K562 (cell line): ENCODE results near the gene C4A. TPM values are rescaled to one million over a fixed set of nuclear protein-coding genes. Genes with fewer than 3 reads are reported as not detected.

Experiments used
- HDAC2 ChIP-seq: fragments of 450-650 bp; IDR thresholded peaks from 2 replicates; pipeline ENCODE4 v1.6.1; 2016; ENCODE audit warnings: mild to moderate bottlenecking
- KAT7 ChIP-seq: sonication (generic); formaldehyde crosslinking; IDR thresholded peaks from 2 replicates; pipeline ENCODE4 v1.8.0; 2022; ENCODE audit warnings: missing genetic modification reagents, mild to moderate bottlenecking, borderline replicate concordance
- NCOR1 ChIP-seq: fragments of 450-650 bp; IDR thresholded peaks from 2 replicates; pipeline ENCODE4 v1.6.1; 2016; ENCODE audit warnings: mild to moderate bottlenecking, moderate library complexity
- NFYB ChIP-seq: IDR thresholded peaks from 2 replicates; pipeline ENCODE4 v1.6.1; 2011; ENCODE audit warnings: mild to moderate bottlenecking, moderate library complexity; ENCODE audit not compliant: insufficient read length; ENCODE audit errors: extremely low read depth
- POLR3A ChIP-seq: IDR thresholded peaks from 2 replicates; pipeline ENCODE4 v1.6.1; 2011; ENCODE audit warnings: borderline replicate concordance, mild to moderate bottlenecking, moderate library complexity; ENCODE audit not compliant: insufficient read length, insufficient read depth; ENCODE audit errors: extremely low read depth
- SAFB ChIP-seq: fragments of 200-400 bp; formaldehyde crosslinking; IDR thresholded peaks from 2 replicates; pipeline ENCODE4 v1.6.1; 2017; ENCODE audit warnings: low read depth, low read length, borderline replicate concordance
- SMAD3 ChIP-seq: fragments of 450-650 bp; formaldehyde crosslinking; conservative IDR thresholded peaks from 2 replicates; pipeline ENCODE4 v1.4.0; 2020; ENCODE audit warnings: mild to moderate bottlenecking
- SMARCB1 ChIP-seq: IDR thresholded peaks from 2 replicates; pipeline ENCODE4 v1.6.1; 2011; ENCODE audit warnings: improper control_type of control experiment, low read depth; ENCODE audit not compliant: insufficient read length
- TCF3 ChIP-seq: sonication (generic); formaldehyde crosslinking; IDR thresholded peaks from 2 replicates; pipeline ENCODE4 v1.4.0; 2020; ENCODE audit warnings: mild to moderate bottlenecking, missing genetic modification reagents
- TCFL5 ChIP-seq: fragments of 250-450 bp; sonication (Bioruptor Pico); conservative IDR thresholded peaks from 2 replicates; pipeline ENCODE4 v1.6.1; 2021; ENCODE audit warnings: mild to moderate bottlenecking, moderate library complexity, matching md5 sums
- UBTF ChIP-seq, 2 experiments: IDR thresholded peaks; 2 replicates each; pipeline ENCODE4 v1.6.1; 2012; ENCODE audit warnings: improper control_type of control experiment in 2 of 2, low read depth in 2 of 2, low read length in 2 of 2, borderline replicate concordance in 1 of 2
- YBX1 ChIP-seq: fragments of 450-650 bp; IDR thresholded peaks from 2 replicates; pipeline ENCODE4 v1.7.1; 2016; ENCODE audit warnings: mild to moderate bottlenecking
- ZBTB7A ChIP-seq: IDR thresholded peaks from 2 replicates; pipeline ENCODE4 v1.6.1; 2011; ENCODE audit warnings: low read depth, mild to moderate bottlenecking, low read length, moderate library complexity, borderline replicate concordance; ENCODE audit not compliant: control insufficient read depth
- ZNF175 ChIP-seq: fragments of 200-800 bp; sonication (Bioruptor generic); IDR thresholded peaks from 2 replicates; pipeline ENCODE4 v1.6.1; 2016; ENCODE audit warnings: low read depth, mild to moderate bottlenecking, missing genetic modification characterization, missing compliant biosample characterization
- ZNF316 ChIP-seq: fragments of 450-650 bp; IDR thresholded peaks from 2 replicates; pipeline ENCODE4 v1.6.1; 2016
- ZNF644 ChIP-seq: fragments of 200-800 bp; sonication (Bioruptor generic); IDR thresholded peaks from 2 replicates; pipeline ENCODE4 v1.6.1; 2016; ENCODE audit warnings: low read depth, missing genetic modification characterization, missing compliant biosample characterization
- ZNF830 ChIP-seq: fragments of 250-450 bp; sonication (Bioruptor Pico); IDR thresholded peaks from 2 replicates; pipeline ENCODE4 v1.5.0; 2021; ENCODE audit warnings: mild to moderate bottlenecking
- polyA plus RNA-seq, 8 experiments: library from polyadenylated mRNA; depleted of rRNA in 4 of 8; stranded (reverse) in 5 of 8; unstranded in 3 of 8; fragments of >200 nt; fragmentation: Nextera tagmentation in 2 of 8; fragmentation: Illumina TruSeq in 1 of 8; extraction: Ambion mirVana in 2 of 8; extraction: Trizol in 1 of 8; gene quantifications; 2 replicates each; pipeline versions ENCODE4 v1.2.1 to v1.2.3, GENCODE V29; 2011 to 2014; ENCODE audit warnings: inconsistent platforms in 1 of 8, missing spikeins in 1 of 8
- total RNA-seq, 7 experiments: library from RNA; depleted of rRNA in 6 of 7; stranded (reverse); fragments of >200 nt in 6 of 7; fragmentation: Illumina TruSeq in 2 of 7; extraction: Trizol in 2 of 7; gene quantifications; 2 replicates each; pipeline versions ENCODE4 v1.2.1 to v1.2.3, GENCODE V29; 2011 to 2021; ENCODE audit warnings: low replicate concordance in 1 of 7
- TF ChIP-seq, protein P1 (sequence below): fragments of 450-650 bp; IDR thresholded peaks from 2 replicates; pipeline ENCODE4 v1.6.1; 2014; ENCODE audit warnings: low read depth, mild to moderate bottlenecking, moderate library complexity, borderline replicate concordance
- TF ChIP-seq, protein P2 (sequence below): sonication (generic); formaldehyde crosslinking; IDR thresholded peaks from 2 replicates; pipeline ENCODE4 v1.8.0; 2022; ENCODE audit warnings: mild to moderate bottlenecking, low read depth, missing genetic modification reagents
- TF ChIP-seq, protein P3 (sequence below), 3 experiments: IDR thresholded peaks in 2 of 3; conservative IDR thresholded peaks in 1 of 3; 2 replicates each; pipeline ENCODE4 v1.5.1; 2011 to 2012; ENCODE audit warnings: low read length in 3 of 3, mild to moderate bottlenecking in 3 of 3, control low read depth in 2 of 3, improper control_type of control experiment in 1 of 3, inconsistent platforms in 1 of 3, low read depth in 1 of 3, mixed read lengths in 1 of 3, moderate library complexity in 1 of 3; ENCODE audit not compliant: insufficient read depth in 2 of 3

C4A gene
- total and polyA plus RNA-seq, 9 of the 15 experiments (the other 6 are each of a cell fraction or from before 2014, with no cell fraction given), result 0.27 to 7.6 (median 5.0) TPM

DNA sequence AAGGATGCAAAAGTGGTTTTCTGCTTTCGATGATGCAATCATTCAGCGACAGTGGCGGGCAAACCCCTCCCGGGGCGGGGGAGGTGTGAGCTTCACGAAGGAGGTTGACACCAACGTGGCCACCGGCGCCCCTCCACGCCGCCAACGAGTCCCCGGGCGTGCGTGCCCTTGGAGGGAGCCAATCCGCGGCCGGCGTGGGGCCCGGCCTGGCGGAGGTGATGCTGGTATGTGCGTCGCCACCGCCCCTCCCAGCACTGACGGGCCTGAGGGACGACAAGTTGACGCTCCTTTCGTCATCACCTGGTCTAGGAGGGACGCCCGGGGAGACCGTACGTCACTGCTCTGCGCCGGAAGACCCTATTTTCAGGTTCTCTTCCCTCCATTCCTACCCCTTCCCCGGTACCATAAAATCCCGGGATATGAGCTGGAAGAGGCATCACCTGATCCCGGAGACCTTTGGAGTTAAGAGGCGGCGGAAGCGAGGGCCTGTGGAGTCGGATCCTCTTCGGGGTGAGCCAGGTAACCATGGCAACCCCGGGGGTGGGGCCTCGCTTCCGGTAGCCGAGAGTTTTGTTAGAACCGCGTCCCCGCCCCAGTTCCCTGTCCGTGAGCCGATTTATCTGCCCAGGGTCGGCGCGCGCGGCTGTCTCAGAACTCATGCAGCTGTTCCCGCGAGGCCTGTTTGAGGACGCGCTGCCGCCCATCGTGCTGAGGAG, 9.7 kb upstream of the C4A start, which contains the start of gene DXO (continued):
- TF ChIP-seq NCOR1 (peak; percentile 60), POLR3A (no peak), ZNF175 (CRISPR knock-in tag) (peak; percentile 90), HDAC2 (peak; percentile 89), UBTF (IDR thresholded peaks at IDR 0.05; ENCODE audit: borderline replicate concordance in 1 of 2, low read depth in 2 of 2, low read length in 2 of 2) (peak; percentile 65 to 66; a peak in 3 of 4 replicates), YBX1 (no peak), NFYB (peak; percentile 54), ZNF316 (peak; percentile 7; the same call in 1 of the 2 replicates), ZBTB7A (peak; percentile 47; the same call in 1 of the 2 replicates), SAFB (peak; percentile 74; the same call in 1 of the 2 replicates), ZNF644 (tag) (peak; percentile 51; the same call in 1 of the 2 replicates), TCF3 (peak; percentile 53), SMARCB1 (no peak), ZNF830 (CRISPR knock-in tag) (peak; percentile 72), SMAD3 (CRISPR knock-in tag) (peak; percentile 64; the same call in 1 of the 2 replicates), KAT7 (CRISPR knock-in tag) (no peak; the same call in 1 of the 2 replicates), TCFL5 (CRISPR knock-in tag) (no peak)
- TF ChIP-seq, protein P1, sequence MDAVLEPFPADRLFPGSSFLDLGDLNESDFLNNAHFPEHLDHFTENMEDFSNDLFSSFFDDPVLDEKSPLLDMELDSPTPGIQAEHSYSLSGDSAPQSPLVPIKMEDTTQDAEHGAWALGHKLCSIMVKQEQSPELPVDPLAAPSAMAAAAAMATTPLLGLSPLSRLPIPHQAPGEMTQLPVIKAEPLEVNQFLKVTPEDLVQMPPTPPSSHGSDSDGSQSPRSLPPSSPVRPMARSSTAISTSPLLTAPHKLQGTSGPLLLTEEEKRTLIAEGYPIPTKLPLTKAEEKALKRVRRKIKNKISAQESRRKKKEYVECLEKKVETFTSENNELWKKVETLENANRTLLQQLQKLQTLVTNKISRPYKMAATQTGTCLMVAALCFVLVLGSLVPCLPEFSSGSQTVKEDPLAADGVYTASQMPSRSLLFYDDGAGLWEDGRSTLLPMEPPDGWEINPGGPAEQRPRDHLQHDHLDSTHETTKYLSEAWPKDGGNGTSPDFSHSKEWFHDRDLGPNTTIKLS, result peak; percentile 99
- TF ChIP-seq, protein P2, sequence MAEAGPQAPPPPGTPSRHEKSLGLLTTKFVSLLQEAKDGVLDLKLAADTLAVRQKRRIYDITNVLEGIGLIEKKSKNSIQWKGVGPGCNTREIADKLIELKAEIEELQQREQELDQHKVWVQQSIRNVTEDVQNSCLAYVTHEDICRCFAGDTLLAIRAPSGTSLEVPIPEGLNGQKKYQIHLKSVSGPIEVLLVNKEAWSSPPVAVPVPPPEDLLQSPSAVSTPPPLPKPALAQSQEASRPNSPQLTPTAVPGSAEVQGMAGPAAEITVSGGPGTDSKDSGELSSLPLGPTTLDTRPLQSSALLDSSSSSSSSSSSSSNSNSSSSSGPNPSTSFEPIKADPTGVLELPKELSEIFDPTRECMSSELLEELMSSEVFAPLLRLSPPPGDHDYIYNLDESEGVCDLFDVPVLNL (CRISPR knock-in tag), result peak; percentile 66; the same call in 1 of the 2 replicates
- TF ChIP-seq, protein P3, sequence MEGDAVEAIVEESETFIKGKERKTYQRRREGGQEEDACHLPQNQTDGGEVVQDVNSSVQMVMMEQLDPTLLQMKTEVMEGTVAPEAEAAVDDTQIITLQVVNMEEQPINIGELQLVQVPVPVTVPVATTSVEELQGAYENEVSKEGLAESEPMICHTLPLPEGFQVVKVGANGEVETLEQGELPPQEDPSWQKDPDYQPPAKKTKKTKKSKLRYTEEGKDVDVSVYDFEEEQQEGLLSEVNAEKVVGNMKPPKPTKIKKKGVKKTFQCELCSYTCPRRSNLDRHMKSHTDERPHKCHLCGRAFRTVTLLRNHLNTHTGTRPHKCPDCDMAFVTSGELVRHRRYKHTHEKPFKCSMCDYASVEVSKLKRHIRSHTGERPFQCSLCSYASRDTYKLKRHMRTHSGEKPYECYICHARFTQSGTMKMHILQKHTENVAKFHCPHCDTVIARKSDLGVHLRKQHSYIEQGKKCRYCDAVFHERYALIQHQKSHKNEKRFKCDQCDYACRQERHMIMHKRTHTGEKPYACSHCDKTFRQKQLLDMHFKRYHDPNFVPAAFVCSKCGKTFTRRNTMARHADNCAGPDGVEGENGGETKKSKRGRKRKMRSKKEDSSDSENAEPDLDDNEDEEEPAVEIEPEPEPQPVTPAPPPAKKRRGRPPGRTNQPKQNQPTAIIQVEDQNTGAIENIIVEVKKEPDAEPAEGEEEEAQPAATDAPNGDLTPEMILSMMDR (IDR thresholded peaks at IDR 0.05 in 2 of 3, conservative IDR thresholded peaks at IDR 0.05 in 1 of 3; ENCODE audit: insufficient read depth in 2 of 3, low read depth in 1 of 3, low read length in 3 of 3), result peak in 1 of 3 experiments; percentile 0; a peak in 1 of 6 replicates
